HFFc6 (cell line): ENCODE measurements around the gene LHX1. TPM values are rescaled to one million over a fixed set of nuclear protein-coding genes. Genes with fewer than 3 reads are reported as not detected.

Experiments
- DNase-seq: peaks from one replicate; pipeline ENCODE4 v3.0.0-alpha.2; 2018
- H3K27ac Mint-ChIP-seq: 2 replicates; pipeline ENCODE4 v1.8.0; 2020; ENCODE audit warnings: mild to moderate bottlenecking, mixed read lengths
- H3K27me3 Mint-ChIP-seq: 2 replicates; pipeline ENCODE4 v1.8.0; 2021; ENCODE audit warnings: mild to moderate bottlenecking, moderate library complexity, mixed read lengths; ENCODE audit not compliant: insufficient read depth
- H3K36me3 Mint-ChIP-seq: 2 replicates; pipeline ENCODE4 v1.8.0; 2021; ENCODE audit warnings: low read depth, mixed read lengths
- H3K4me1 Mint-ChIP-seq: 2 replicates; pipeline ENCODE4 v1.8.0; 2020; ENCODE audit warnings: low read depth, mixed read lengths
- H3K4me3 Mint-ChIP-seq: 2 replicates; pipeline ENCODE4 v1.8.0; 2020; ENCODE audit warnings: mild to moderate bottlenecking, moderate library complexity, mixed read lengths
- H3K9me3 Mint-ChIP-seq: 2 replicates; pipeline ENCODE4 v1.8.0; 2020; ENCODE audit warnings: mild to moderate bottlenecking, mixed read lengths
- CTCF ChIP-seq: fragments of 200-600 bp; sonication (generic); IDR thresholded peaks from 2 replicates; pipeline ENCODE4 v1.5.0; 2021; ENCODE audit warnings: antibody characterized with exemption, mild to moderate bottlenecking
- total RNA-seq, 6 experiments: library from RNA; stranded (reverse); fragmentation: NEBNext Ultra II Directional; extraction: Animal tissue kit (Norgen Biotek cat#: 25700); gene quantifications; 2 replicates in 1 of 6; 3 replicates in 5 of 6; pipeline ENCODE4 v1.2.3, GENCODE V29; 2021

Gene LHX1
- total RNA-seq, 6 experiments from 2014 or later = 0.13 TPM; not detected in 5

GRCh38 chr17:36941265-36942010, 4.2 kb downstream of the LHX1 start:
- Mint-ChIP-seq H3K4me1 (0 out of 2 replicates have a peak, but pooled peaks cover 6% of the 10 kb centered on the region), H3K27me3 (peaks cover 77% of the 10 kb centered on the region), H3K4me3 (no peak overlapping the region), H3K27ac (no peak overlapping the region), H3K9me3 (0 out of 2 replicates have a peak, but pooled peaks cover 3% of the 10 kb centered on the region), H3K36me3 (no peaks in the 10 kb centered on the region)
- DNase-seq = no peak
- TF ChIP-seq CTCF = no peak

DNA sequence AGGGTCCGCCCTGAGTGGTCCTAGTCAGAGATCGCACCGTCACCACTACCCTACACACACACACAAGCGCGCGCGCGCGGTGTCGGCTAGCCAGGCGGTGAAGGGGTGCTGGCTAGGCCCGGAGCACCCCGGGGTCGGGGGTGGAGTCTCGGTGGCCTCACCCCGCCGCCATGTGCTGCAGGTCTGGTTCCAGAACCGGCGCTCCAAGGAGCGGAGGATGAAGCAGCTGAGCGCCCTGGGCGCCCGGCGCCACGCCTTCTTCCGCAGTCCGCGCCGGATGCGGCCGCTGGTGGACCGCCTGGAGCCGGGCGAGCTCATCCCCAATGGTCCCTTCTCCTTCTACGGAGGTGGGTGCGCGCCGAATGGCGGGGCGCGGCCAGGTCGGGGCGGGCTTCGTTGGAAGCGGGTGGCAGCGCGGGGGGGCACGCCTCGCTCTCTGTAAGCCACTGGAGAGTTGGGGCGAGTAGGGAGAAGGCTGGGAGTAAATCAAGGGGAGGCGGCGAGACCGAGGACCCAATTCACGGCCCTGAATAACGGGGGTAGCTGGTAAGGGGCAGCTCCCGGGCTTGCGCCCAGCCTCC, 4.8 kb downstream of the LHX1 start:
- Mint-ChIP-seq H3K36me3 (no peaks in the 10 kb centered on the region), H3K9me3 (0 out of 2 replicates have a peak, but pooled peaks cover 3% of the 10 kb centered on the region), H3K4me3 (no peak overlapping the region), H3K4me1 (0 out of 2 replicates have a peak, but pooled peaks cover 6% of the 10 kb centered on the region), H3K27ac (no peak overlapping the region), H3K27me3 (peaks cover 79% of the 10 kb centered on the region)
- DNase-seq = no peak
- no peak for TF ChIP-seq CTCF

DNA sequence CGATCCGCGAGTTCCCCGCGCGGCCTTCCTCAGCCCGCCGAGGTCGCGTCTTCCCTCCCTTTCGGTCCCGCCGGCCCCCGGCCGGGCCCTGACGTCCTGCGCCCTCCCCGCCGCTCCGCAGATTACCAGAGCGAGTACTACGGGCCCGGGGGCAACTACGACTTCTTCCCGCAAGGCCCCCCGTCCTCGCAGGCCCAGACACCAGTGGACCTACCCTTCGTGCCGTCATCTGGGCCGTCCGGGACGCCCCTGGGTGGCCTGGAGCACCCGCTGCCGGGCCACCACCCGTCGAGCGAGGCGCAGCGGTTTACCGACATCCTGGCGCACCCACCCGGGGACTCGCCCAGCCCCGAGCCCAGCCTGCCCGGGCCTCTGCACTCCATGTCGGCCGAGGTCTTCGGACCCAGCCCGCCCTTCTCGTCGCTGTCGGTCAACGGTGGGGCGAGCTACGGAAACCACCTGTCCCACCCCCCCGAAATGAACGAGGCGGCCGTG, 5.4 kb downstream of the LHX1 start:
- Mint-ChIP-seq H3K36me3 (no peaks in the 10 kb centered on the region), H3K9me3 (0 out of 2 replicates have a peak, but pooled peaks cover 3% of the 10 kb centered on the region), H3K4me1 (0 out of 2 replicates have a peak, but pooled peaks cover 5% of the 10 kb centered on the region), H3K27me3 (peaks cover 79% of the 10 kb centered on the region), H3K4me3 (no peak overlapping the region), H3K27ac (no peak overlapping the region)
- TF ChIP-seq CTCF = no peak
- DNase-seq = no peak

DNA sequence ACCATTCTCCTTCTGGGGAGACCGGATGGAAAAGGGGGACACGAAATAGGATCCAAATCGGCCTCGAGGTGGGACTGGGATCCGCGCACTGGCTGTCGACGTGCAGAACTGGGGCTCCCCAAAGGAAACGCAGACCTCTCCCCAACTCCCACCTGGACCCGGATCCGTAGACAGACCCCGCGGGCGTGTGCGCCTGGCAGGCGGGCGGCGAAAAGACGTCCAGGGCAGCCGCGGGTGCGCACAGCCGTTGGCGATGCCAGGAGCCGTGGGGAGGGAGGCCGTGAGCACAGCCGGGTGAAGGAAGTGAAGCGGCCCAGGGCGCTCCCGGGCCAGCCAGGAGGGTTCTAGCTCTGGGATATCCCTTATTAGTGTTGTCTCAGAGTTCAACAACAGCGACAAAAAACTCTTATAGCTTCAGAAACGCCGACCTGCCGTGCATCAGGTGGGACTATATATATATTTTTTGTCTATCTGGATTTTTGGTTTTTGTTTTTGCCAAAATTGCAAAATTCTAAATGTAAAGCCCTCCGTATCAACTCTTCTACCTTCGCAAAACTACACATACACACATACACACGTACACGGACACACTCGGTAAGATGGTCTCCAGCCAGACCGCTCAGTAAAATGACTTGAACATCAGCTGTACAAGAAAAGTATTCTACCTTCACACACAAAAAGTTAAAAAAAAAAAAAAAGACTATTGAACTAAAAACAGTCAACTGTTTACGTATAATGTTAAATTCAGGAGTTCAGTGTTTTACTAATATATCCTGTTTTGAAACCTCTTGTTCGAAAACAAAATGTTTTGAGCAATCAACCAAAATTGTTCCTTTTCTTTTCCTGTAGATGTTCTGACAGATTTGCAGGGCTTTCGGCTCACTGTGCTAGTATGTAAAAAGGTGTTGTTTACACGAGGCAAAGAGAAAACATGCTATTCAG, 6.2 kb downstream of the LHX1 start:
- H3K4me1 Mint-ChIP-seq = peaks cover 7% of the 10 kb centered on the region
- H3K36me3 Mint-ChIP-seq = no peaks in the 10 kb centered on the region
- TF ChIP-seq CTCF = no peak
- no peak overlapping the region for H3K27ac Mint-ChIP-seq
- peaks cover 74% of the 10 kb centered on the region for H3K27me3 Mint-ChIP-seq
- no peaks in the 10 kb centered on the region for H3K9me3 Mint-ChIP-seq
- no peak for DNase-seq
- no peak overlapping the region for H3K4me3 Mint-ChIP-seq

- Mint-ChIP-seq H3K27me3 (peaks cover 66% of the 10 kb centered on the region), H3K27ac (no peak overlapping the region)
Measured at GRCh38 chr17:36944553-36944952, 7.3 kb downstream of the LHX1 start.

More at GRCh38 chr17:36944553-36944952, 7.3 kb downstream of the LHX1 start:
- no peak for DNase-seq
- no peak for TF ChIP-seq CTCF
- Mint-ChIP-seq H3K36me3 (peaks cover 2% of the 10 kb centered on the region; the same call in 1 of the 2 replicates), H3K9me3 (no peaks in the 10 kb centered on the region), H3K4me1 (peaks cover 12% of the 10 kb centered on the region), H3K4me3 (no peak overlapping the region)
